GM12874 (cell line): ENCODE measurements around the gene ARL6IP6.

Experiments used
- TF ChIP-seq, protein P1 (sequence below): IDR thresholded peaks from 2 replicates; pipeline ENCODE4 v1.5.1; 2011; ENCODE audit warnings: low read depth, mild to moderate bottlenecking, control low read depth, low read length, moderate library complexity; ENCODE audit not compliant: insufficient read depth

Gene ARL6IP6

DNA sequence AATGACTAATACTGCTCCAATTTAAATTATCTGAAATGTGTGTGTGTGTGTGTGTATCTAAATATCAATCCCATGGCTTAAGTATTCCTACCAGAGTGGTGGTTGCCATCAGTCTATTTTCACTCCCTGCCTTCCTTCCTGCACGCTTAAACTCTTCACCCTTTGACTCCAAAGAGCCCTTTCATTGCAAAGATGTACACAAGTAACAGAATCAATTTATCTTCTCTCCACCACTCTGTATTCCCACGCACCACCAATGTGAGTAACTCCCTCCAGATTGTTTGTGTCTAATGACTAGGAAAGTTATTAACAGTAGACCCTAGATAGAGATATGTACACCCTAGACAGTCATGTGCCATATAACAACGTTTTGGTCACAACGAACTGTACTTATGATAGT, 42.8 kb downstream of the ARL6IP6 start:
- TF ChIP-seq, protein P1, sequence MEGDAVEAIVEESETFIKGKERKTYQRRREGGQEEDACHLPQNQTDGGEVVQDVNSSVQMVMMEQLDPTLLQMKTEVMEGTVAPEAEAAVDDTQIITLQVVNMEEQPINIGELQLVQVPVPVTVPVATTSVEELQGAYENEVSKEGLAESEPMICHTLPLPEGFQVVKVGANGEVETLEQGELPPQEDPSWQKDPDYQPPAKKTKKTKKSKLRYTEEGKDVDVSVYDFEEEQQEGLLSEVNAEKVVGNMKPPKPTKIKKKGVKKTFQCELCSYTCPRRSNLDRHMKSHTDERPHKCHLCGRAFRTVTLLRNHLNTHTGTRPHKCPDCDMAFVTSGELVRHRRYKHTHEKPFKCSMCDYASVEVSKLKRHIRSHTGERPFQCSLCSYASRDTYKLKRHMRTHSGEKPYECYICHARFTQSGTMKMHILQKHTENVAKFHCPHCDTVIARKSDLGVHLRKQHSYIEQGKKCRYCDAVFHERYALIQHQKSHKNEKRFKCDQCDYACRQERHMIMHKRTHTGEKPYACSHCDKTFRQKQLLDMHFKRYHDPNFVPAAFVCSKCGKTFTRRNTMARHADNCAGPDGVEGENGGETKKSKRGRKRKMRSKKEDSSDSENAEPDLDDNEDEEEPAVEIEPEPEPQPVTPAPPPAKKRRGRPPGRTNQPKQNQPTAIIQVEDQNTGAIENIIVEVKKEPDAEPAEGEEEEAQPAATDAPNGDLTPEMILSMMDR, result no peak

DNA sequence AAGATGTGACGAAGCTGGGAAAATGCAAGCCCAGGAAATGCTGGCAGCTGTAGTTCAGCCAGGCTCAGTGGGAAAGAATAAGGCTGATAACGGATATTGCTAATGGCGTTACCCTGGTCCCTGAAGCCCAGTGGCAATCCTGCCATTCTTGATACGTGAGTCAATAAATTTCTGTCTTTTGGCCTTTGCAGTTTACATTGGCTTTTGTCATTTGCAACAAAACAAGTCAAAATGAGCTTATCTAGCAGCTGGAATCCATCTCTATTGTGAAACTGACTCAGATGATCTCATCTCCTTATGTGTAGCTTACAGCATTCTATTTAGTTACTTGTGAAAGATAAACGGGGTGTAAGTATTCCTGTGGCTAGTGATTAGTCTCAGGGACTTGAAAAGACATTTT, 43.8 kb downstream of the ARL6IP6 start:
- TF ChIP-seq, protein P1, result no peak

DNA sequence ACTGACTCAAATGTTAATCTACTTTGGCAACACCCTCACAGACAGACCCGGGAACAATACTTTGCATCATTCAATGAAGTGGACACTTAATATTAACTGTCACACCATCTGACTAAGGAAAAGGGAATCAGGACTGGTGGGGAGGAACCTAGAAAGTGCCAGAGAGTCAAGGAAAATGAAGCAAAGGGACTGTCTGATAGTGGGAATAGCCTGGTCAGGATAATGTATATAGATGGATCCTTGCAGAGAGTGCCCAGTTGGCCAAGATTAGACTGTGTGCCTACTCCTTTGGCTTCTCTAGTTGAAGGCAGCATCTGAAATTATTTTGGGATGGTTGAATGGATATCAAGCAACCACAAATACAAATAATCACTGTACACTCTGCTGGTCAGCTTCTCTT, 45.2 kb downstream of the ARL6IP6 start:
- TF ChIP-seq, protein P1, result no peak

DNA sequence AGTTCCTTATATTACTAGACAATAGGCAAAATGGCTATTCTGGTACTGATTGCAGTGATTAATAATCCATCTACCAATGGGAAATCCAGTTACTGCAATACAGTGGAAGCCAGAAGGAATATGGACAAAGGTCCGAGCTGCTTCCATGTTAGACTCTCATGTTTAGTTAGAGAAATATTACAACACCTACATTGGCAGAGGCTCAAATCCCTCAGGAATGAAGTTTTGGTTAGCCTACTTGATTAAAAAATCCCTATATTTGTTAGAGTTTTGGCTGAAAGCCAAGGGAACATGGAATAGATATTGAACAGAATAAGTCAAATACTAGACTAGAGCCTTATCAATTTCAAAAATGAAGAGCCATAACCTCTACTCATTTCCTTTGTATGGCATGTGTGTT, 48.5 kb downstream of the ARL6IP6 start:
- TF ChIP-seq, protein P1, result no peak

DNA sequence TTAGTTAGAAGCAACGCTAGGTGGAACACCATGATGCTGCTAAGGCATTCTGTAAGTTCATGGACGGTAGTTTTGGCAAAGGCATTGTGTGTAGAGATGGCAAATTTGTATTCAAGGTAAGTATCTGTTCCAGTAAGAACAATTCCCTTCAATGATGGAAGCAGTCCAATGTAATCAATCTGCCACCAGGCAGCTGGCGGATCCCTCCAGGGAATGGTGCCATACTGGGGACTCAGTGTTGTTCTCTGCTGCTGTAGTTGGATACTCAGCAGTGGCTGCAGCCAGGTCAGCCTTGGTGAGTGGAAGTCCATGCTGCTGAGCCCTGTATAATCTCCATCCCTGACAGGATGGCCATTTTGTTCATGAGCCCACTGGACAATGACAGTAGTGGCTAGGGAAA, 62.8 kb downstream of the ARL6IP6 start:
- TF ChIP-seq, protein P1, result no peak

DNA sequence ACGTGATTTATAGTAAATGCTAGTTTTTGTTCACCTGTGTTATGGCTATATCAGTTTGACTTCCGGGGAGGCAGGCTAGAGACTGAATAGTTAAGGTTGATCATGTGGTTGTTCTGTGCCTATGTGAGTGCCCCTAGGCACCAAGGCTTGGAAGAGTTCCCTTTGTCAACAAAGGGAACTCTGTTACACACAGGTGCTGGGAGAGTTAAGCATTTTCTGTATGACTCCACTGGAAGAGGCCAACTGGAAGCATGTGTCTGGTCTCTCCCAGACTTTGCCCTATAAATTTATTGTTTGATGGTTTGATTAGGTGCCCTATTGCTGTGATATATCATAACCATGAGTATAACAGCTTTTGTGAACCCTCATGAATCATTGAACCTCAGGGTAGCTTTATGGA, 63.8 kb downstream of the ARL6IP6 start:
- TF ChIP-seq, protein P1, result no peak

DNA sequence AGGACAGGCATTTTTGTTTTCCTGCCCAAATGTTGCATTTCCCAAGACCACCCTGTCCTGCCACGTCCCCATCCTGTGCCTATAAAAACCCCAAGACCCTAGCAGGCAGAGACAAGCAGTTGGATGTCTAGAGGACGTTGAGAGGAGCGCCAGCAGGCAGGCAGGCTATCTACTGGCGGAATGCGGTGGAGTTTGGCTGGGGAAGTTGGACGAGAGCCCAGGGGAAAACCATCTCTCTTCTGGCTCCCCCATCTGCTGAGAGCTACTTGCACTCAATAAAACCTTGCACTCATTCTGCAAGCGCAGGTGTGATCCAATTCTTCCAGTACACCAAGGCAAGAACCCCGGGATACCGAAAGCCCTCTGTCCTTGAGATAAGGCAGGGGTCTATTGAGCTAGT, 72.5 kb downstream of the ARL6IP6 start:
- TF ChIP-seq, protein P1, result no peak

DNA sequence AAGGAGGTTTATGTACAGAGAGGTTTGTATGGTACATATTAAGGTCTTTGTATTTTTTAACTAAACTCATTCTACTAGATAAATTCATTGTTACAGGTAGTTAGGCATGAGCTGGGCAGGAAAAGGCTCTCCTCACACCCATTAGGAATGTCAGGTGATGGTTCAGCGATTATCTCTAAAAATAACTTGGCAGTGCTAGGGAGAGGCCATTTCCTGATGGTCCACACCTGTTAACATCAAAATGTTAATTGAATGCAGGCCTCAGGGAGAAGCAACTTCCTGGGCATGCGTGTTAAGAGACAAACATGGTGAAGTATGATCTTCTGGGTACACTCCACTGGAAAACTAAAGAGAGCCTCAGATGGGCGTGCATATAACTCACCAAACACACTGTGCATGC, 73.6 kb downstream of the ARL6IP6 start:
- TF ChIP-seq, protein P1, result no peak
